Measurements from ENCODE around the gene FBLN5.

FBLN5 gene

GRCh38 chr14:91835197-91835919 lies 112.1 kb downstream of the FBLN5 start:
- H2AFZ ChIP-seq (ENCODE audit: low read depth): no peak overlapping the region
- no peaks in the 10 kb centered on the region for H3K36me3 ChIP-seq (ENCODE audit: insufficient read depth)
- H3K27me3 ChIP-seq (ENCODE audit: insufficient read depth, low read depth): peaks cover 7% of the 10 kb centered on the region; the same call in 1 of the 2 replicates
- H3K4me3 ChIP-seq (IDR thresholded peaks at IDR 0.05; ENCODE audit: insufficient read depth, low read depth, low read length): no peak overlapping the region
- no peak overlapping the region for H3K27ac ChIP-seq
- H3K4me1 ChIP-seq (ENCODE audit: low read depth, poor library complexity, severe bottlenecking): peaks cover 9% of the 10 kb centered on the region
- H3K79me2 ChIP-seq (ENCODE audit: insufficient read depth, low read depth): no peaks in the 10 kb centered on the region
- H3K4me2 ChIP-seq: no peak overlapping the region
- TF ChIP-seq CTCF (conservative IDR thresholded peaks at IDR 0.05; ENCODE audit: low read depth, low read length): no peak
- no peak overlapping the region for H3K9ac ChIP-seq
- no peaks in the 10 kb centered on the region for H4K20me1 ChIP-seq (ENCODE audit: insufficient read depth)

DNA sequence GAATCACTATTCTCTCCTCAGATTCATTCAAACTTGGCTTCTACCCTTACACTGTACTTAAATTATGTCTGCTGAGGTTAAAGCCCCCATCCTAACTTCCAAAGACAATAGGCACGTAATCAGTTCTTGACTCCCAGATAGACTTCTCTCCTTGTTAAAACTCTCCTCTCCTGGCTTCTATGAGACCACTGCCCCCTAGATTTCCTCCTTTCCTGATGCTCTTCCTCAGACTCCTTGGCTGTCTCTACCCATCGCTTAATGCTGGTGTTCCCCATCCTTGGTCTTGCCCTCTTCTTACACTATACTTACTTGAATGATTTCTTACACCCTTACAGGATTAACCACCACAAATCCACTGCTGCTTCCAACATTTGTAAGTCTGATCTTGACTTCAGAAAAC lies 112.9 kb downstream of the FBLN5 start:
- H4K20me1 ChIP-seq (ENCODE audit: insufficient read depth): no peaks in the 10 kb centered on the region
- H3K4me2 ChIP-seq: no peak overlapping the region
- no peak overlapping the region for H3K9ac ChIP-seq
- H3K4me1 ChIP-seq (ENCODE audit: low read depth, poor library complexity, severe bottlenecking): peaks cover 9% of the 10 kb centered on the region
- H3K27ac ChIP-seq: no peak overlapping the region
- no peak overlapping the region for H2AFZ ChIP-seq (ENCODE audit: low read depth)
- peaks cover 7% of the 10 kb centered on the region; the same call in 1 of the 2 replicates for H3K27me3 ChIP-seq (ENCODE audit: insufficient read depth, low read depth)
- no peaks in the 10 kb centered on the region for H3K36me3 ChIP-seq (ENCODE audit: insufficient read depth)
- no peaks in the 10 kb centered on the region for H3K79me2 ChIP-seq (ENCODE audit: insufficient read depth, low read depth)
- no peak for TF ChIP-seq CTCF (conservative IDR thresholded peaks at IDR 0.05; ENCODE audit: low read depth, low read length)
- no peak overlapping the region for H3K4me3 ChIP-seq (IDR thresholded peaks at IDR 0.05; ENCODE audit: insufficient read depth, low read depth, low read length)

GRCh38 chr14:91831337-91831736 lies 116.2 kb downstream of the FBLN5 start:
- Histone ChIP-seq H3K4me3 (IDR thresholded peaks at IDR 0.05; ENCODE audit: insufficient read depth, low read depth, low read length) (no peak overlapping the region), H3K9ac (no peak overlapping the region), H3K79me2 (ENCODE audit: insufficient read depth, low read depth) (no peaks in the 10 kb centered on the region), H3K4me1 (ENCODE audit: low read depth, poor library complexity, severe bottlenecking) (peaks cover 4% of the 10 kb centered on the region), H2AFZ (ENCODE audit: low read depth) (no peak overlapping the region), H3K27ac (no peak overlapping the region), H3K36me3 (ENCODE audit: insufficient read depth) (no peaks in the 10 kb centered on the region), H4K20me1 (ENCODE audit: insufficient read depth) (no peaks in the 10 kb centered on the region), H3K27me3 (ENCODE audit: insufficient read depth, low read depth) (peaks cover 7% of the 10 kb centered on the region; the same call in 1 of the 2 replicates), H3K4me2 (no peak overlapping the region)
- TF ChIP-seq CTCF (conservative IDR thresholded peaks at IDR 0.05; ENCODE audit: low read depth, low read length): no peak

- peaks cover 7% of the 10 kb centered on the region; the same call in 1 of the 2 replicates for H3K27me3 ChIP-seq (ENCODE audit: insufficient read depth, low read depth)
- H3K4me2 ChIP-seq: no peak overlapping the region
- no peak overlapping the region for H3K9ac ChIP-seq
- no peak overlapping the region for H2AFZ ChIP-seq (ENCODE audit: low read depth)
- H3K4me1 ChIP-seq (ENCODE audit: low read depth, poor library complexity, severe bottlenecking): peaks cover 4% of the 10 kb centered on the region
- H3K4me3 ChIP-seq (IDR thresholded peaks at IDR 0.05; ENCODE audit: insufficient read depth, low read depth, low read length): no peak overlapping the region
- no peak for TF ChIP-seq CTCF (conservative IDR thresholded peaks at IDR 0.05; ENCODE audit: low read depth, low read length)
- no peaks in the 10 kb centered on the region for H3K79me2 ChIP-seq (ENCODE audit: insufficient read depth, low read depth)
- no peaks in the 10 kb centered on the region for H3K36me3 ChIP-seq (ENCODE audit: insufficient read depth)
- no peaks in the 10 kb centered on the region for H4K20me1 ChIP-seq (ENCODE audit: insufficient read depth)
- no peak overlapping the region for H3K27ac ChIP-seq
These were observed 116.7 kb downstream of the FBLN5 start for GRCh38 chr14:91830777-91831176.

Data from KMS-11 (cell line).